C4-2B (cell line): ENCODE data around the gene ITGB3.

Source experiments
- ZFX ChIP-seq: fragments of 450-650 bp; IDR thresholded peaks from 2 replicates; pipeline ENCODE4 v1.6.1; 2017
- TF ChIP-seq, protein P1 (sequence below): fragments of 450-650 bp; conservative IDR thresholded peaks from 2 replicates; pipeline ENCODE4 v1.5.1; 2017; ENCODE audit warnings: mild to moderate bottlenecking

DNA sequence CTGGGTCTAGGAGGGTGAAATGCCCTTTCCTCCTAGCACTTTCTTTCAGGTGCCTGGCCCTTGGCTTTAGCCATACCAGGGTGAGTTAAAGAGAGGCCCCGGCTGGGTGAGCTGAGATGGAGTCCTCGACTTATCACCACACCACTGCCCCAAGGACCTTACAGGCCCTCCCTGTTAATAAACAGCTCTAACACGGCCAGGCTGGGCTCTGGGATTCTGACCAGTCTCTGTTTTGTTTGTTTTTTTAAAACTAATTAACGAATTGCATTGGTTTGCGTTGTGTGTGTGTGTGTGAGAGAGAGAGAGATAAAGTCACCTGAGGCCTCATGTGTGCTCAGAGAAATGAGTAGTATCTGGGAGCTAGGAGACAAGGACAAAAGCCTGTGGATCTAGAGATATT, 30.2 kb upstream of the ITGB3 start:
- TF ChIP-seq, protein P1, sequence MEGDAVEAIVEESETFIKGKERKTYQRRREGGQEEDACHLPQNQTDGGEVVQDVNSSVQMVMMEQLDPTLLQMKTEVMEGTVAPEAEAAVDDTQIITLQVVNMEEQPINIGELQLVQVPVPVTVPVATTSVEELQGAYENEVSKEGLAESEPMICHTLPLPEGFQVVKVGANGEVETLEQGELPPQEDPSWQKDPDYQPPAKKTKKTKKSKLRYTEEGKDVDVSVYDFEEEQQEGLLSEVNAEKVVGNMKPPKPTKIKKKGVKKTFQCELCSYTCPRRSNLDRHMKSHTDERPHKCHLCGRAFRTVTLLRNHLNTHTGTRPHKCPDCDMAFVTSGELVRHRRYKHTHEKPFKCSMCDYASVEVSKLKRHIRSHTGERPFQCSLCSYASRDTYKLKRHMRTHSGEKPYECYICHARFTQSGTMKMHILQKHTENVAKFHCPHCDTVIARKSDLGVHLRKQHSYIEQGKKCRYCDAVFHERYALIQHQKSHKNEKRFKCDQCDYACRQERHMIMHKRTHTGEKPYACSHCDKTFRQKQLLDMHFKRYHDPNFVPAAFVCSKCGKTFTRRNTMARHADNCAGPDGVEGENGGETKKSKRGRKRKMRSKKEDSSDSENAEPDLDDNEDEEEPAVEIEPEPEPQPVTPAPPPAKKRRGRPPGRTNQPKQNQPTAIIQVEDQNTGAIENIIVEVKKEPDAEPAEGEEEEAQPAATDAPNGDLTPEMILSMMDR = no peak
- TF ChIP-seq ZFX = no peak
